ENCODE measurements around the gene IL33. TPM values are rescaled to one million over a fixed set of nuclear protein-coding genes. Genes with fewer than 3 reads are reported as not detected.

Gene IL33
- total and polyA plus RNA-seq, 2 of the 8 experiments (the other 6 are each of a cell fraction or from before 2014, with no cell fraction given) = not detected

DNA sequence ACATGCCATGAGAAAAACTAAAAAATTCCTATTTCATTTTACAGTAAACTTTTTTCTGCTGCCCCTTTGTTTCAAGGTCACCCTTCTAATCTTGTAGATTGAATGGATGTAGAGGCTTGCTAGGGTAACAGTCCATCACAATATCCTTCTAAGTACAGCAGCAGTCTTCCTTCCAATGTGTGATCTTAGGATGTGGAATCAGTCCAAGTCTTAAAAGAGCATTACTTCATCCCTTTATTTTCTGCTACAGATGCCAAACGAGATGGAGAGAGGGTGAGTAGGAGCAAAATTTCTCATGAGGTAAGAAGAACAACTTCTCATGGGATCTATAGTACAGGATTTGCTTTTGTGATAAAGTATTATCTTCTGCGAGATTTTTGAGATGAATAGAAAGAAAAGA, 704 bp upstream of the IL33 start:
- Histone ChIP-seq H3K23me2 (ENCODE audit: low read depth, low read length) (no peaks in the 10 kb centered on the region), H4K8ac (ENCODE audit: extremely low read depth, insufficient read depth, low read length) (no peak overlapping the region), H2AFZ (ENCODE audit: low read length) (no peak overlapping the region), H2BK5ac (ENCODE audit: low read depth, low read length) (no peak overlapping the region), H3K14ac (ENCODE audit: insufficient read length) (no peak overlapping the region), H3K4me3 (ENCODE audit: extremely low read depth in 1 of 4, insufficient read depth in 2 of 4, low read depth in 3 of 4, low read length in 4 of 4) (no peak overlapping the region), H3K9ac (replicated peaks in 1 of 4; ENCODE audit: extremely low read depth in 1 of 4, low read depth in 3 of 4, low read length in 3 of 4) (no peak overlapping the region), H3K79me1 (ENCODE audit: low read depth, low read length) (no peaks in the 10 kb centered on the region), H3K56ac (replicated peaks; ENCODE audit: insufficient read length, low read depth, low read length) (no peak overlapping the region), H3K27ac (ENCODE audit: low read depth, low read length) (no peak overlapping the region), H3K4me2 (ENCODE audit: insufficient read depth in 1 of 2, low read depth in 2 of 2, low read length in 2 of 2) (no peak overlapping the region), H3K4me1 (replicated peaks in 1 of 4; ENCODE audit: control insufficient read depth in 3 of 4, insufficient read depth in 4 of 4, low read length in 3 of 4) (no peaks in the 10 kb centered on the region), H3K36me3 (ENCODE audit: control insufficient read depth in 2 of 4, insufficient read depth in 4 of 4, low read length in 3 of 4) (no peaks in the 10 kb centered on the region), H3K27me3 (replicated peaks in 1 of 4; ENCODE audit: control insufficient read depth in 3 of 4, extremely low read depth in 1 of 4, insufficient read depth in 3 of 4, low read length in 3 of 4) (no peaks in the 10 kb centered on the region), H2BK120ac (replicated peaks; ENCODE audit: low read depth, low read length) (no peak overlapping the region), H4K91ac (replicated peaks; ENCODE audit: insufficient read length, low read length) (no peak overlapping the region), H4K20me1 (replicated peaks in 1 of 2; ENCODE audit: control insufficient read depth in 1 of 2, insufficient read depth in 2 of 2, low read length in 2 of 2) (no peaks in the 10 kb centered on the region), H2BK20ac (ENCODE audit: low read length) (no peak overlapping the region), H2AK5ac (ENCODE audit: low read depth, low read length) (no peak overlapping the region), H3K79me2 (ENCODE audit: control insufficient read depth in 1 of 2, insufficient read depth in 2 of 2, low read length in 2 of 2) (no peaks in the 10 kb centered on the region), H4K5ac (ENCODE audit: insufficient read length, low read depth, low read length) (no peak overlapping the region), H3K23ac (ENCODE audit: insufficient read length) (no peak overlapping the region), H3K9me3 (ENCODE audit: insufficient read depth in 2 of 2, low read depth in 1 of 2, low read length in 1 of 2) (peaks cover 7 to 9% of the 10 kb centered on the region in 2 experiments; a peak in 3 of 4 replicates), H3K4ac (replicated peaks; ENCODE audit: insufficient read length, low read depth, low read length) (no peak overlapping the region), H2BK12ac (ENCODE audit: low read depth, low read length) (no peak overlapping the region), H3K18ac (ENCODE audit: extremely low read depth, low read length) (no peak overlapping the region), H2BK15ac (ENCODE audit: low read length) (no peak overlapping the region)
- ChIA-PET CTCF (ENCODE audit: partially characterized antibody) (interaction anchor here (3.7 kb wide), 1 partner anchor 16 kb away, joined by 15 read pairs; no protein-coding TSS in a partner anchor), POLR2A (ENCODE audit: partially characterized antibody) (no interaction called here)
- 89% methylated on average over 2 of the region's 2 CpGs; no CpG with 5 or more reads in 1 of the 2 experiments for WGBS, 2 experiments (ENCODE audit: extremely low coverage in 1 of 2, insufficient coverage in 1 of 2, insufficient read length in 1 of 2, insufficient replicate concordance in 2 of 2, low coverage in 1 of 2, low lambda C conversion rate in 2 of 2, missing lambda C conversion rate in 1 of 2)
- no peak for FAIRE-seq
- DNase-seq (ENCODE audit: low read depth in 1 of 2, low spot score in 2 of 2) = no peak
- TF ChIP-seq CHD2 (IDR thresholded peaks at IDR 0.05; ENCODE audit: low read length) = no peak
- TF ChIP-seq HDAC6 (IDR thresholded peaks at IDR 0.05; ENCODE audit: low read depth, low read length) = no peak
- no peak for TF ChIP-seq POLR2A (IDR thresholded peaks at IDR 0.05; ENCODE audit: control extremely low read depth in 1 of 2, low read depth in 2 of 2, low read length in 2 of 2)
- TF ChIP-seq JUN (IDR thresholded peaks at IDR 0.05; ENCODE audit: low read depth, low read length) = no peak
- TF ChIP-seq BRCA1 (IDR thresholded peaks at IDR 0.05; ENCODE audit: low read depth, low read length) = no peak
- TF ChIP-seq CEBPB (IDR thresholded peaks at IDR 0.05; ENCODE audit: low read depth, low read length) = no peak
- no peak for TF ChIP-seq KDM4A (IDR thresholded peaks at IDR 0.05; ENCODE audit: low read depth, low read length, severe bottlenecking)
- TF ChIP-seq TCF12 (IDR thresholded peaks at IDR 0.05; ENCODE audit: low read depth, low read length) = no peak
- no peak for TF ChIP-seq ATF2 (IDR thresholded peaks at IDR 0.05; ENCODE audit: low read length)
- TF ChIP-seq MAFK (IDR thresholded peaks at IDR 0.05; ENCODE audit: low read depth, low read length) = no peak
- no peak for TF ChIP-seq BCL11A (IDR thresholded peaks at IDR 0.05; ENCODE audit: low read depth in 2 of 2, low read length in 2 of 2)
- no peak for TF ChIP-seq SIX5 (IDR thresholded peaks at IDR 0.05; ENCODE audit: low read depth, low read length)
- no peak for TF ChIP-seq TAF7 (optimal IDR thresholded peaks at IDR 0.05; ENCODE audit: borderline replicate concordance, low read depth, low read length)
- no peak for TF ChIP-seq YY1 (IDR thresholded peaks at IDR 0.05; ENCODE audit: low read depth, low read length)
- TF ChIP-seq CREB1 (IDR thresholded peaks at IDR 0.05) = no peak
